DMS 273 (cell line): ENCODE measurements around the gene SOCS3.
A peak's percentile ranks its signal among the peaks of the same experiment; 100 is the strongest.
"Not testable (repeated sequence)": the region's sequence is repeated elsewhere in the genome, so short reads cannot be mapped to it uniquely, and the experiment has no call there.

Source experiments
- DNase-seq: peaks from one replicate; lab custom pipeline; 2025; ENCODE audit not compliant: unreplicated experiment; lab: John Stamatoyannopoulos, UW

SOCS3 gene

DNA sequence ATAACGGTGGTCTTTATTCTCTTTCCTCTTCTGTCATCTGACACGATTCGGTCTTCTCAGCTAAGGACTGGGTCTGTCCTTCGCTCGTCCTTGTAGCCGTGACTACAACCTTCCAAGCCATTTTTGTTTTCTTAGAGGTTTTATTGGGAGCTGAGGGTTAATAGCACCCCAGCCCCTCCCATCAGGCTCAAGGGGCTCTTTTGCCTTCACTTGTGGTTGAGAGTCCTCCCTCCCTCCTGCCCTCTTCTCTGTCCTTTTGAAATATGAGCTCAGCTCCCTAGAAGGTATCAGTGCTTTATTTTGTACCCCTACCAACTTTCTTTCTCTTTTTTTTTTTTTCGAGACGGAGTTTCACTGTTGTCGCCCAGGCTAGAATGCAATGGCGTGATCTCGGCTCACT is 24.7 kb downstream of the SOCS3 start:
- DNase-seq = no peak

DNA sequence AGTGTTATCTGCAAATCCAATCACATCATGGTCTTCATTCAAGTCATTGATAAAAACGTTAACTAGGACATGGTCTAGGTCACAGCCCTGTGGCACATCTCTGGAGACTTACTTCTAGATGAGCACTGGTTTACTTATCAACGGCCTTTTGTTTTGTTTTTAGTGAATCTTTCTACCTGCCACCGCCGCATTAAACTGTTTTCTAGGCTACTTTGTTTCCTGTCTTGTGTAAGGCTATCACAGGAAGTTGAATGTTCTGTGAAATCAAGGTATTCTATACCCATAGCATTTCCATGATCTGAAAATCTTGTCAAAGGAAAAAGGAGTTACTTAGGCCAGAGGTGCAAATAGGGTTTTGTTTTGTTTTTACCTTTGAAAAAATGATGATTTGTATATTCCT is 26.9 kb downstream of the SOCS3 start:
- no peak for DNase-seq

DNA sequence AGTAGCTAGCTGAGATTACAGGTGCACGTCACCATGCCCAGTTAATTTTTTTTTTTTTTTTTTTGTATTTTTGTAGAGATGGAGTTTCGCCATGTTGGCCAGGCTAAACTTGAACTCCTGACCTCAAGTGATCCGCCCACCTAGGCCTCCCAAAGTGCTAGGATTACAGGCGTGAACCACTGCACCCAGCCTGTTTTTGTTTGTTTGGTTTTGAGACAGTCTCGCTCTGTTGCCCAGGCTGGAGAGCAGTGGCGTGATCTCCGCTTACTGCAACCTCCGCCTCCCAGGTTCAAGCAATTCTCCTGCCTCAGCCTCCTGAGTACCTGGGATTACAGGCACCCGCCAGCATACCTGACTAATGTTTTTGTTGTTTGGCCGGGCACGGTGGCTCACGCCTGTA is 28.5 kb downstream of the SOCS3 start:
- not testable (repeated sequence) for DNase-seq

DNA sequence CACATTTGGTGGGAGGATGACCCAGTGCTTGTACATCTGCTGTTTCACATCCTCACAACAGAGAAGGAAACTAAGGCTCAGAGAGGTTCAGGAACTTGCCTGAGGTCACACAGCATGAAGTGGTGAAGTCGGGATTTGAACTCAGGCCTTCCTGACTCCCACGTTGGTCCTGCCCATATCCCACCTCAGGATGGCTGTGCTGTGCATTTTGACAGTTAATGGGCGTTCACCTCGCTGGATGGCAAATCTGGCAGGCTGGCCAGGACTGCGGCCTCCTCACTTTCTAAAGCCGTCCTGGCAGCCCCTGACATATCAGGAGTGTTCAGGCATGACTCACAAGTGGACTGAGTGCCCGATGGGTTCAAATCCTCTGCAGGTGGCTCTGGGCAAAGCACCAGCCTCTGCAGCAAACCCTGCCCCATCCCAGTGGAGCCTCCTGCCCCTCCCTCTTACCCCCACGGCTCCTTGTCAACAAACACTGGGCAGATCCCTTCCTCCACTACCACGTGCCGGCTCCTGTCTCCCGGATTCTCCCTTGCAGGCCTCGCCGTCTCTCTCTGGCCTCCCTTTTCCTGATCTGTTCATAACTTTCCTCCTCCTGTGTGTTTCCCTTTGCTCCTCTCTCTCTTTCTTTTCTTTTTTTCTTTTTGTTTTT is 29.2 kb downstream of the SOCS3 start:
- DNase-seq = no peak

DNA sequence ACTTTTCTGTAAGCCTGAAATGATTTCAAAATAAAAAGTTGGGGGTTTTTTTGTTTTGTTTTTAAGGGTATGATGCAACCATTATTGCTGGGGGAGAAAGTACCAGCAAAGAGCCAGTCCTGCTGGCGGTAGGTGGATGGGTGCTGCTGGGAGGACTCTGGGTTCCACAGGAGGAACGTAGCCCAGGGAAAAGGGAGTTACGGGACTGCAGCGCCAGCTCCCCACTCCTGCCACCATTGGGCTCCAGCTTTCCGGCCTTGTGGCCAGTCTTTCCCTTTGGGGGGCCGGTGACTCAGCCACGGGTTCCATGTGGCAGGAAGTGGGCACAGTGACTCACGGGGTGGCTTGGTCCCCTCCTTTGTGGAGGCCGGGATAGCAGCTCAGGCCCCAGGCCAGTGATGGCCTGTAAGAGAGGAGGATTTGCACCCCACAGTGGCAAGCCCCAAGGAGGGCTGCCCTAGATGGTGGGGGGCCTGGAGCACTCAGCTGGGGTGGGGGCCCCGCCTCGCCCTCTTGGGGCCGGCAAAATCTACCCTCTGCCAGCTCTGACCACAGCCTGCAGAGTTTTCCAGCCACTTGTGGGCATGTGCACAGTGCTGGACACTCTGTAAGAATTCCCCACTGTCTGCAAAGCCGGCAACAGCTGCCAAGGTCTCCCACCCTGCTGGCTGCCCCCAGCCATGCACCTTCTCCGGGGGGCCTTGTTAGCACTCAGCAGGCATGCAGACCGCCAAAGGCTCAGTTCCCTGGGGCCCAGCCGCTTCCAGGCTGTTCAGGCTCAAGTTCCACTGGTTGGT is 30.4 kb downstream of the SOCS3 start:
- DNase-seq = no peak

DNA sequence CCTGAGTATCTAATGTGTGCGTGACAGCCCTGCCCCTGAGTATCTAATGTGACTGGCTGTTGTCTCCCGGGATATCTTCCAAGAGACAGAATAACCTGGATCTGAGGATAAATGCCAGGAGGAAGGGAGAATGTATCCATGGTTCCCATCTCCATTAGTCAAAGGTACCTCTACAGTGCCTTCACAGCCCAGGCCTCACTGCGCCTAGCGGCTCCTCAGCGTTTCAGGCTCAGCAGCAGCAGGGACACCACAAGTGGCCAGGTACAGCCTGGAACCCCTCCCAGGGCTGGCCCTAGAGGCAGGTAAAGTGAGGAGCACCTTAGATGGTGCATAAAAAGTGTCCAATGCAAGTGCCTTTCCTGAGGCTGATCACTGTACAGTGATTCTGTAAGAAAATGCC is 32.0 kb downstream of the SOCS3 start:
- no peak for DNase-seq

DNA sequence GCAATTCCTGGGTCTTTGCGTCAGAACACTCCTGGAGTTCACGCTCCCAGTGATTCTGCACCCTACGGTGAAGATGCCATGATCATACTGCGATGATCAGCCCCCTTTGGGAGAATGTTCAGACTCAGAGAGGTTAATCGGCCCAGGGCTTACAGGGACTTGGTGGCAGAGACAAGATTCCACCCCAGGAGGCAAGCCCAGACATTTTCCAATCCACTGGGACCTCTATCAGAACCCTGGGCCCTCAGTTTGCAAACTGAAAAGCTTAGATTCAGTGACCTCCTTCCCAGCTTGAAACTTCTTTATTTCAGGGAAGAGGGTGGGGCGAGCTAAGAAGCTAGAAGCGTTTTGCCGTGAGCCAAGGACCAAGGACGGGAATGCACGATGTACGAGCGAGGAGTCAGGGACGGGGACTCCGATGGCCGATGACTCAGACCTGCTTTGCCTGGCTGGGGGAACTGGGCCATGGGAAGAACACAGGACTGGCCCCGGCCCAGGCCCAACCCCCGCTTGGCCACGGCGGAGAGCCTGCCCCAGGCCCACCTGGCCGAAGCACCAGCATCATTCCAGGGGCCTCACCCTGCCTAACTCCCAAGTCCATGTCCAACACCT is 34.7 kb downstream of the SOCS3 start:
- no peak for DNase-seq

DNA sequence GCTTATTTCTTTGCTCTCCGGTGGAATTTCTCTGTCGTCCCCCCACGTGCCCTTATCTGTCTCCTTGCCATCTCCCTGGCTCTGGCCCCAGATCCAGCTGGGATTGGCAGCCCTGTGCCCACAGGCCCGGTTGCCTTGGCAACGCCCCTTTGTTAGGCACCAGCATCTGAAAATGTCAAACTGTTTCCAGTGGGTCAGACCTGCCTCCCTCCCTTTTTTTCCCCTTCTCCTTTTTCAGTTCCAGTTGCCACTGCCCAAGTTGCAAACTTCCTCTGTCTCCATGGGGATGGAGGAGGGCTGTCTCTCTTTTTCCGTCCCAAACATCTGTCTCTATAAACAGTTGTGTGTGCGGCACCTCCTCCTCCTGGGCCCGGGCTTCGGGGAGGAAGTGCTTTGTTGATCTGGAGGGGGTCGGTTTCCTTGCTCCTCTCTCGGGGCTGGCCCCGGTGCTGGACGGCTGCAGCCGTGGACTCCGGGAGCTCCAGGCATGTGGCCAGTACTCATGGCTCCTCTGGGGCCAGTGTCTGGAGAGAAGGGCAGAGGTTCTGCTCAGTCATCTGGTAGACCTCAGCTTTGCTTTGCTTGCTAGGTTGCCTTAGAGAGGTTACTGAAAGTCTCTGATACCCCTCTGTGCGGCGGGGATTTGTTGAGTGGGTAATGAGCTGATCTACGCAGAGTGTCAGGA is 35.3 kb downstream of the SOCS3 start:
- peak; percentile 94 for DNase-seq

DNA sequence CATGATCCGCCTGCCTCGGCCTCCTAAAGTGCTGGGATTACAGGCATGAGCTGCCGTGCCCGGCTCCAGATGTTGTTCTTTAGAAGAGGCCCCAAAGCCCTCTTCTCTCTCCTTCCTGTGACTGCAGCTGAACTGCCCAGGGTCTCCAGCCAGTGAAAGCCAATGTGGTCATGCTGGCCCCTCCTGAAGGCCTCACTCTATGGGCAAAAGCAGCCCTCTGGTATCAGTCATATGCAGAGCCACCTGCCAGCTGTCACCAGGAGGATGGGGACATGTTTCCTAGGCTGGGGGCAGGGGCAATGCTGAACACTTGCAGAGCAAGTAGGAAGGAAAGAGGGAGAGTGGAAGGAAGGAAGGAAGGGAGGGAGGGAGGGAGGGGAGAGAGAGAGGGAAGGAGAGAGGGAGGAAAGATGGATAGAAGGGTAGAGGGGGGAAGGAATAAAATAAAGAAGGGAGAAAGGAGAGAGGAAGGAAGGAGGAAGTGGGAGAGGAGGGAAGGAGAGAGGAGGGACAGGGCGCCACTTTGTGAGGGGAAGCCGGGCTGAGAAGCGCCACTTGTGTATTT is 36.0 kb downstream of the SOCS3 start:
- DNase-seq = peak; percentile 36

DNA sequence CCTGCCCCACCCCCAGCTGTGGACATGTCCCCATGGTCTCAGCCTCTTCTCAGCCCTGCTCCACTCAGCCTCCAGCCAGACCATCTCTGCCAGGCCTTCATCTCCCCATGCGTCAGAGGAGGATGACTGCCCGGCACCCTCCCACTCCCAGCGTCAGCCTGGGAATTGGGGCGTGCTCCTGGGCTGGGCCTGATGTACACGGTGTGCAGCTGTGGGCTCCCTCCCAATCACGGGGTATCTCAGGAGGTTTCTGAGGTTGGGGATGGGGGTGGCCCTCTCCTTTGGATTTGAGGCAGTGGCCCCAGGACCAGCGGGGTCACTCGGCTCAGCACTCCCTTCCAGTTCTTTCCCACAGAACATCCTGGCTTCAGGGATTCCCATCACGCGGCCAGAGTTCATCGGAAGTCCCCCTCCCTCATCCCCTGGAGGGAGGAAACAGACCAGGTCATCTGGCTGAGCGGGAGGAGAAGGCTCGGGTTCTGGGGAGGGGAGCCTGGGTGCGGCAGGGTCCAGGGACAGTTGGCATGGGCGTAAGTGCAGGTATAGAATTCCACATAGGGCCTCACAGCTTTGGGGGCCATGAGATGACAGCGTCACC is 36.9 kb downstream of the SOCS3 start:
- no peak for DNase-seq

DNA sequence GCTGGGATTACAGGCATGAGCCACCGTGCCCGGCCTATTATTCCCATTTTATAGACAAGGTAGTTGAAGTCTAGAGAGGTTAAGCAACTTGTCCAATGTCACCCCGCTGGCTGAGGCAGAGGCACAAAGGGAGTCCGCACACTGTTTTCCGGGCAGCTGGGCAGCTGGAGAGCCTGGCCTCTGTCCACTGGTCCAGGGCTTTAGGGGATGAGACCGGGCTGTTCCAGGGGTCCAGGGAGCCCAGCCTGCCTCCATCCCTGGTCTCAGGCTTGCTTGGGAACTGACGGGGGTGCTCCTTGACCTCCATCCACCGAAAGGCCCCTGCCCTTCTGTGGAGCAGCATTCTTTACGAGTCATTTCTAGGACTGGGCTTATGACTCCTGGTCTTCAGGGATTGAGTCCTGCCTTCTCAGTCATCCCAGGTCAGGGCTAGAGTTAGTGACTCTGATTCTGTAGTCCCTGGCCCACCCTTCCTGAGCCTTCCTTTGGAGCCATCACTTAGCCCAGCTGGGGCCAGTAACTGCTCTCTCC is 37.5 kb downstream of the SOCS3 start:
- DNase-seq = no peak

DNA sequence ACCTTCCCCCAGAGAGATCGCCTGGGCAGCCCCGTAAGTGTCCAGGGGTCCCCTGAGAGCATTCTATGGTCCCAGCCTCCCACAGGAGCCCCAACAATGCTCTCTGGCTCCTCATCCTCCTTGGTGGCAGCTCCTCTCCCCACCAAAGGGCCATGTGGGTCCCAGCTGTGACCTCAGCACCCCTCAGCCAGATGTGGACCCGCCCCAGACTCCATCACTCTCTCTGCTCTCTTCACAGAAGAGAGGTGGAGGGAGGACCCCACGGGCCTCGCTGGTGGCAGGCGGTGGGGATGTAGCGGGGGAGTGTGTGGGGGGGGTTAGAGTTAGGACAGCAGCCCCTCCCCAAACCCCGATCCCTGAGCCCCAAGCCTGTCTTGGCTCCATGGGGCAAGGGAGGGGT is 41.0 kb downstream of the SOCS3 start:
- DNase-seq = no peak

DNA sequence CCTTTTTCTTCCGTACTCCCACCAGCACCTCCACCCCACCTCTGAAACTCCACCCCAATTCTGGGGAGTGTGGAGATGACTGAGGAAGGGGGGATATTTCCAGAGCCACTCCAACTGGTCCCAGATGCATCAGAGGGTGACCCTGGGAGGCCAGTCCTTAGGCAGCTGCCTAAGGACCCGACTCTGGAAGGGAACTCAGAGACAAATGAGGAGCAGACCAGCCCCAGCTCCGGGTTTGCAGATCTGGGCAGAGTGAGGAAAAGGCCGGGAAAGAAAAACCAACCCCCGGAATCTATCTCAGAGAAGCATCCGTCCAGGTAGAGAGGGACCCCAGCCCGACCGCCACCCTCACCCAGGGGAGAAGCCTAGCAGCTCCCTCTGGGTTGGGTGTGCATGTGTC is 41.5 kb downstream of the SOCS3 start:
- DNase-seq = no peak

DNA sequence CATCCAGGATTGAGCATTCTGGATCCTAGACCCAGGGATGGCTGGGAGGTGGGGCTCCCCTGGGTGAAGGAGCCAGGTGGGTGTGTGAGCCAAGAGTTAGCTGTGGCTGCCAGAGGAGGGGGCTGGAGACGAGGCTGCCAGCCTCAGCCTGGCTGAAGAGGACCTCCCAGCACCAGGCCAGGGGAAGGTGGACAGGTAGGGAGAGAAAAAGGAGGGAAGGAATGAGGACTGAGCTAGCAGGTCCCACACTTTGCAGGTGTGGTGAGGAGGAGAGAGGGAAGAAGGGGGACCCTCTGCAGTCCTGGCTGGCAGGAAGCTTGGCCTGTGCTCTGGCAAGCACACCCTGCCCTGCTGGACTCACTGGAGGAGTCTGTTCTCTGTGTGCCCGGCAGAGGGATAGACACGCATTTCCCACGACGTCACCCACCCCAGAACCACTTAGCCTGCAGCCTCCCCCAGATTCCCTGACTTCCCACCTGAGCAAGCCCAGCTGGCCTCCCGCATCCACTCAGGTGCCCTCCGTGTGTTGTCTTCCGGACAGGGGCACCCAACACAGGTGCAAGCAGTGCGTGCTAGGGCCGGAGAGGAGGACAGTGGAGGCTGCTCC is 42.0 kb downstream of the SOCS3 start:
- DNase-seq = no peak

DNA sequence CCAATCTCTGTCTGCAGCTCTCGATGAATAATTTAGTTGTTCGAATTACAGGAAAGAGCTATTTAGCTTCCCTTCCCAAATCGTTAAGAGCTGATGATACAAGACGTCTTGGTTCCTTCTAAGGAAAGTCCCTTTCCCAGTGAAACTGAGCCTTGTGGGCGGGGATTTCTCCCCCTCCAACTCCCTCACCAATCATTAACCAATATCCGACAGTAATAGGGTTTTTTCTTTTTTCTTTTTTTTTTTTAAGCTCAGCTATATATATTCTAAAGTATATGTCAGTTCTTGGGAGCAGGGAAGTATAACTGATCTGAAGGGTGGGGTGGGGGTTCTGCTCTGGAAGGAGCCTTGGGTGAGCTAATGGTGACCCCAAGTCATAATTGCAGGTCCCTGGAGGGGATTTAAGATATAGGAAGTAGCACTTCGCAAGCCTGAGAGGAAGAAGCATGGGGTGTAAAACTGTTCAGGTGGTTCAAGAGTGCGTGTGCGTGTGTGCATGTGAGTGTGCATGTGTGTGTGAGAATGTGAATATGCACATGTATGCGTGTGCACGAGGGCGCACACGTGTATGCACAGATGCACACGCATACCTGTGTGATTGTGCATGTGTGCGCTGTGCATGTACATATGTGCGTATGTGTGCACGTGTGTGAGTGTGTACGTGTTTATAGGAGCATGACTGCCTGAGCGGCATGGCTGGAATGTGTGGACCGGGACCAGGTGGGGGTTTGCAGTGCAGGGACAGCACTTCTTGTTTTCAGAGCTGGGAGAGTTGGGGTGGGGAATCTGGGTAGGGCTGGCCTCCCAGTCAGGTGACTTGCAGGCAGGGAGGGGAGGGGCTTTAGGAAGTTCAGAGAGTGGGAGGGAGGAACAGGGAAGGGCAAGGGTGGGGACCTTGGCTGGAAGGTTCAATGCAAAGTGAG is 42.7 kb downstream of the SOCS3 start:
- peak; percentile 51 for DNase-seq

DNA sequence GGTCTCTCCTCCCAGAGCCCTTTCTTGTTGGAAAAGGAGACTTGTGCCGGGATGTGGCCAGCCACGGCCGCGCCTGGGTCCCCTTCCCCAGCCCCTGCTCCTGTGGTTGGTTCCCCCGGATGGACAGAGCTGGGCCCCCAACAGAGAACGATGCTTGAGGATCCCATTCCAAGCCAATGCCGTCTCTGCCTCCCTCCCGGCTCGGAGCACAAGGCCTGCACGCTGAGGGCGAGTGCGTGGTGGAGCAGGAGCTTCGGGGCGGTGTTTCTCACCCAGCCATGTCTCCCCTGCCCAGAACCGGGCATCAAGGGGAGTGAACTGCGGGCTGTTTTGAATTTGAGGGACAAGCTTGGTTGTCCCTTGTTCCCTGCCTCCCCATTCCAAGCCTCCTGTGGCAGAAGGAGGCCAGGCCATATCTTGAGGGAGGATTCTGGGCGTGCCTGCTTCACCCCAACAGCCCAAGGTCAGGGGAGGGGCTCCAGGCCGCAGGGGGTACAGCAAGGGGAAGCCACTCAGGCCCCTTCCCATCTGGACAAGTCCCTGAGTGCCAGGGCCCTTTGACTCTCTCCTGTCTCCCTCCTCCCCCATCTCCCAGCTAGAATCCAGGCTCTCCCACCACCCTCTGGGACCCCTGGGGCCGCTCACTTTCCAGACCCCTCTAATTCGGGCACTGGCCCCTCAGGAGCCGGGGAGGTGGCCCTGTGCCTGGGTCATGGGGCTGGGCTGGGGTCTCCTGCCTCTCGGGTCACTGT is 43.6 kb downstream of the SOCS3 start:
- no peak for DNase-seq

DNA sequence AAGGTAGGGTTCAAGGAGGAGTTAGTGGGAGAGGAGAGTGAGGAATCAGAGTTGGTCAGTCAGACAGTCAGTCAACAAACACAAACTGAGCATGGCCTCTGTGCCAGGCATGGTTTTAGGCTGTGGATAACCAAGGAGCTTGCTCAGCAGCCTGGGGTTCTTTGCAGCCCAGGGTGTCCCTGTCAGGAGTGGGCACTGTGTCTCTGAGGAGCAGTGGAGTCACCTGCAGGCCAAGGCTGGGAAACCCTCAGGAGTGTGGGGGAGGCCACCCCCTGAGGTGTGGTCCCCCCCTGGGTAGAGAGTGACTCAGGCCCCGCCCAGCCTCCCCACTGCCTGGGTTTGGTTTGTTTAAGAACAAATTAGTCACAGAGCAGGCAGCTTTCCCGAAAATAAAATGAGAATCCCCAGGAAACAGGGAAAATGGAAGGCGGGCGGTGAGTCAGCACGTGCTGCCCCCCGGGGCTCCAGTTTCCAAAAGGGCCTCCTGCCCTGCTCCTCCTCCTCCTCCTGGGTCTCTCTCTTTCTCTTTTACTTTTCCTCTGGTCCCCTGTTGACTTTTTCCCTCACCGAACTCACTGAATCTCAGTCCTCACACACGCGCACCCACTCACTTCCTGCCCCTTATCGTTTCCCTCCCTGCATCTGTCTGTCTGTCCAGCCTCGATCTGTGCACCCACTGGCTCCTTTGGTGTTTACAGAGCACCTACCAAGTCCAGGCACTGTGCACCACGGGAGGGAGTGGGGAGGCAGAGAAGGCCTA is 44.3 kb downstream of the SOCS3 start:
- peak; percentile 51 for DNase-seq
